Measurements from ENCODE around the gene ZNF740. TPM values are rescaled to one million over a fixed set of nuclear protein-coding genes. Genes with fewer than 3 reads are reported as not detected.
"Not testable (repeated sequence)": the region's sequence is repeated elsewhere in the genome, so short reads cannot be mapped to it uniquely, and the experiment has no call there.

The ZNF740 gene
- polyA plus RNA-seq, 1 donor from 2014 or later, result 24.3 TPM

DNA sequence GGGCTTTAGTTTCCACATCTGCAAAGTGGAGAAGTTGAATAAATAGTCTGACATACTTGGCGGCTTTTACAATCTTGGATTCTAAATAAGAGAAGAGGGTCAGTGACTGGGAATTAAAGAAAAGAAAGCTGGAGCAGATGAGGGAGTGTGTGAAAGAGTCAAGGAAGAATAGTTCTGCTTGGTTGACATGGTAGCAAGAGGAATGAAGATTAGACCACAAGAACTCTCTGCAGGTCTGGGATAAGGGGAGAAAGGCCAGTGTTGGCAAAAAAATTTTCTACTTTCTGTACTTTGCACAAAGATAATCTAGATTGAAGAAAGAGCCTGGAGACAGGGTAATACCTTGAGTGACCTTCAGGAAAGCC, 20.6 kb downstream of the ZNF740 start:
- Histone ChIP-seq H3K9me2 (ENCODE audit: insufficient read depth, low read length) (no peaks in the 10 kb centered on the region), H3K9ac (ENCODE audit: low read length) (no peak overlapping the region), H3K79me2 (replicated peaks; ENCODE audit: insufficient read depth, low read length) (no peaks in the 10 kb centered on the region), H3K4me3 (ENCODE audit: low read length) (no peak overlapping the region), H3F3A (ENCODE audit: insufficient read depth, low read length, poor library complexity, severe bottlenecking) (no peaks in the 10 kb centered on the region), H3K27ac (ENCODE audit: low read length) (no peak overlapping the region), H4K20me1 (ENCODE audit: insufficient read depth) (no peaks in the 10 kb centered on the region), H3K36me3 (ENCODE audit: insufficient read depth, low read length) (no peaks in the 10 kb centered on the region), H3K9me3 (ENCODE audit: low read length) (no peaks in the 10 kb centered on the region), H3K4me2 (ENCODE audit: low read length) (no peak overlapping the region), H3K27me3 (ENCODE audit: insufficient read depth, low read depth, low read length) (peaks cover 18% of the 10 kb centered on the region), H2AFZ (ENCODE audit: low read depth, low read length) (no peak overlapping the region)
- TF ChIP-seq EP300 (conservative IDR thresholded peaks at IDR 0.05; ENCODE audit: poor library complexity, severe bottlenecking), result no peak
- TF ChIP-seq, protein P1, sequence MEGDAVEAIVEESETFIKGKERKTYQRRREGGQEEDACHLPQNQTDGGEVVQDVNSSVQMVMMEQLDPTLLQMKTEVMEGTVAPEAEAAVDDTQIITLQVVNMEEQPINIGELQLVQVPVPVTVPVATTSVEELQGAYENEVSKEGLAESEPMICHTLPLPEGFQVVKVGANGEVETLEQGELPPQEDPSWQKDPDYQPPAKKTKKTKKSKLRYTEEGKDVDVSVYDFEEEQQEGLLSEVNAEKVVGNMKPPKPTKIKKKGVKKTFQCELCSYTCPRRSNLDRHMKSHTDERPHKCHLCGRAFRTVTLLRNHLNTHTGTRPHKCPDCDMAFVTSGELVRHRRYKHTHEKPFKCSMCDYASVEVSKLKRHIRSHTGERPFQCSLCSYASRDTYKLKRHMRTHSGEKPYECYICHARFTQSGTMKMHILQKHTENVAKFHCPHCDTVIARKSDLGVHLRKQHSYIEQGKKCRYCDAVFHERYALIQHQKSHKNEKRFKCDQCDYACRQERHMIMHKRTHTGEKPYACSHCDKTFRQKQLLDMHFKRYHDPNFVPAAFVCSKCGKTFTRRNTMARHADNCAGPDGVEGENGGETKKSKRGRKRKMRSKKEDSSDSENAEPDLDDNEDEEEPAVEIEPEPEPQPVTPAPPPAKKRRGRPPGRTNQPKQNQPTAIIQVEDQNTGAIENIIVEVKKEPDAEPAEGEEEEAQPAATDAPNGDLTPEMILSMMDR (IDR thresholded peaks at IDR 0.05; ENCODE audit: poor library complexity, severe bottlenecking), result no peak
- TF ChIP-seq EZH2 (IDR thresholded peaks at IDR 0.05; ENCODE audit: borderline replicate concordance, insufficient read depth, low read length, poor library complexity, severe bottlenecking), result no peak

DNA sequence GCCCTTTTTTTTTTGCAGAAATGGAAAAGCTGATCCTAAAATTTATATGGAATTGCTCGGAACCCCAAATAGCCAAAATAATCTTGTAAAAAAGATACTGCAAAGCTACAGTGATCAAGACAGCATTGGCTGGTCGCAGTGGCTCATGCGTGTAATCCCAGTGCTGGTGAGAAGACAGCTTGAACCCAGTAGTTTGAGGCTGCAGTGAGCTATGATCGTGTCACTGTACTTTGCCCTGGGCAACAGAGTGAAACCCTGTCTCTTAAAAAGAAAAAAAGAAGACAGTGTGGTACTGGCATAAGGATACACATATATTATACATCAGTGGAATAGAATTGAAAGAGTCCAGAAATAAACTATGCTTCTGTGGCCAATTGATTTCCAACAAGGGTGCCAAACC, 21.1 kb downstream of the ZNF740 start:
- TF ChIP-seq MXI1 (conservative IDR thresholded peaks at IDR 0.05; ENCODE audit: poor library complexity, severe bottlenecking) (no peak), TAF1 (IDR thresholded peaks at IDR 0.05; ENCODE audit: low read depth) (no peak), REST (IDR thresholded peaks at IDR 0.05; ENCODE audit: borderline replicate concordance) (no peak), EP300 (conservative IDR thresholded peaks at IDR 0.05; ENCODE audit: poor library complexity, severe bottlenecking) (no peak), EZH2 (IDR thresholded peaks at IDR 0.05; ENCODE audit: borderline replicate concordance, insufficient read depth, low read length, poor library complexity, severe bottlenecking) (no peak)
- TF ChIP-seq, protein P1 (IDR thresholded peaks at IDR 0.05; ENCODE audit: poor library complexity, severe bottlenecking), result no peak
- H3K36me3 ChIP-seq (ENCODE audit: insufficient read depth, low read length), result no peaks in the 10 kb centered on the region
- H3K9ac ChIP-seq (ENCODE audit: low read length), result no peak overlapping the region
- no peak overlapping the region for H3K4me3 ChIP-seq (ENCODE audit: low read length)
- H3K27me3 ChIP-seq (ENCODE audit: insufficient read depth, low read depth, low read length), result peaks cover 18% of the 10 kb centered on the region
- H4K20me1 ChIP-seq (ENCODE audit: insufficient read depth), result no peaks in the 10 kb centered on the region
- no peak overlapping the region for H3K4me2 ChIP-seq (ENCODE audit: low read length)
- H3F3A ChIP-seq (ENCODE audit: insufficient read depth, low read length, poor library complexity, severe bottlenecking), result no peaks in the 10 kb centered on the region
- no peak overlapping the region for H2AFZ ChIP-seq (ENCODE audit: low read depth, low read length)
- no peaks in the 10 kb centered on the region for H3K9me2 ChIP-seq (ENCODE audit: insufficient read depth, low read length)
- H3K79me2 ChIP-seq (replicated peaks; ENCODE audit: insufficient read depth, low read length), result no peaks in the 10 kb centered on the region
- no peak overlapping the region for H3K27ac ChIP-seq (ENCODE audit: low read length)
- no peaks in the 10 kb centered on the region for H3K9me3 ChIP-seq (ENCODE audit: low read length)

DNA sequence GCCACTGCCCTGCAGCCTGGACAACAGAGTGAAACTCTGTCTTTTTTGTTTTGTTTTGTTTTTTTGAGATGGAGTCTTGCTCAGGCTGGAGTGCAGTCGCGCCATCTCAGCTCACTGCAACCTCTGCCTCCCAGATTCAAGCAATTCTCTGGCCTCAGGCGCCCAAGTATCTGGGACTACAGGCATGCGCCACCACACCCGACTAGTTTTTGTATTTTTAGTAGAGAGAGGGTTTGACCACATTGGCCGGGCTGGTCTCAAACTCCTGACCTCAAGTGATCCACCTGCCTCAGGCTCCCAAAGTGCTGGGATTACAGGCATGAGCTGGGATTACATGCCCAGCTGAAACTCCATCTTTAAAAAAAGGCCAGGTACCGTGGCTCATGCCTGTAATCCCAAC, 21.8 kb downstream of the ZNF740 start:
- H4K20me1 ChIP-seq (ENCODE audit: insufficient read depth); H3F3A ChIP-seq (ENCODE audit: insufficient read depth, low read length, poor library complexity, severe bottlenecking); H2AFZ ChIP-seq (ENCODE audit: low read depth, low read length); H3K9ac ChIP-seq (ENCODE audit: low read length); H3K9me3 ChIP-seq (ENCODE audit: low read length); H3K9me2 ChIP-seq (ENCODE audit: insufficient read depth, low read length); H3K4me3 ChIP-seq (ENCODE audit: low read length); H3K27ac ChIP-seq (ENCODE audit: low read length); H3K79me2 ChIP-seq (replicated peaks; ENCODE audit: insufficient read depth, low read length); H3K36me3 ChIP-seq (ENCODE audit: insufficient read depth, low read length); H3K4me2 ChIP-seq (ENCODE audit: low read length): not testable (repeated sequence)
- H3K27me3 ChIP-seq (ENCODE audit: insufficient read depth, low read depth, low read length), result peaks cover 13% of the 10 kb centered on the region

Data from neural cell (in vitro differentiated cells).